ENCODE measurements around the gene DPP6.

- no peak for TF ChIP-seq CTCF (conservative IDR thresholded peaks at IDR 0.05; ENCODE audit: low read depth in 2 of 2)
- no peak for TF ChIP-seq EZH2 (IDR thresholded peaks at IDR 0.05; ENCODE audit: low read depth, unreplicated experiment)
- no peak for TF ChIP-seq POLR2AphosphoS5 (IDR thresholded peaks at IDR 0.05; ENCODE audit: low read depth)
- no peak for TF ChIP-seq JUNB (IDR thresholded peaks at IDR 0.05; ENCODE audit: unreplicated experiment)
- no peak for TF ChIP-seq EZH2phosphoT487 (IDR thresholded peaks at IDR 0.05; ENCODE audit: unreplicated experiment)
- no peak for TF ChIP-seq REST (IDR thresholded peaks at IDR 0.05; ENCODE audit: unreplicated experiment)
- no peak for TF ChIP-seq ZNF114 (CRISPR knock-in tag; IDR thresholded peaks at IDR 0.05)
- TF ChIP-seq CREB1 (CRISPR knock-in tag; IDR thresholded peaks at IDR 0.05; ENCODE audit: low read depth): no peak
- TF ChIP-seq STAT1 (IDR thresholded peaks at IDR 0.05; ENCODE audit: unreplicated experiment): no peak
Measured at GRCh38 chr7:154373956-154374355, 321.8 kb downstream of the DPP6 start.
